Effector memory CD4-positive, alpha-beta T cell (primary cell): ENCODE measurements around the gene GPRIN1.
A peak's percentile ranks its signal among the peaks of the same experiment; 100 is the strongest.

Source experiments
- DNase-seq, 3 donors: peaks; one replicate each; pipeline ENCODE4 v3.0.0-alpha.2; 2020
- H3K27ac ChIP-seq: 2 replicates; pipeline ENCODE4 v1.7.0; 2013; ENCODE audit warnings: mild to moderate bottlenecking, low read length, moderate library complexity; ENCODE audit not compliant: insufficient read depth, poor library complexity, severe bottlenecking
- H3K27me3 ChIP-seq: replicated peaks from 2 replicates; pipeline ENCODE4 v1.7.0; 2013; ENCODE audit warnings: mild to moderate bottlenecking, low read length; ENCODE audit not compliant: insufficient read depth, control insufficient read depth, poor library complexity, severe bottlenecking
- H3K36me3 ChIP-seq: 2 replicates; pipeline ENCODE4 v1.7.0; 2013; ENCODE audit warnings: mild to moderate bottlenecking, low read length, moderate library complexity; ENCODE audit not compliant: control insufficient read depth, insufficient read depth
- H3K4me1 ChIP-seq: 2 replicates; pipeline ENCODE4 v1.7.0; 2013; ENCODE audit warnings: low read length, mild to moderate bottlenecking; ENCODE audit not compliant: control insufficient read depth, insufficient read depth, poor library complexity, severe bottlenecking
- H3K4me3 ChIP-seq: 2 replicates; pipeline ENCODE4 v1.7.0; 2013; ENCODE audit warnings: low read length, low read depth, mild to moderate bottlenecking; ENCODE audit not compliant: insufficient read depth, poor library complexity, severe bottlenecking
- H3K9me3 ChIP-seq: 2 replicates; pipeline ENCODE4 v1.7.0; 2013; ENCODE audit warnings: mild to moderate bottlenecking, low read length, moderate library complexity; ENCODE audit not compliant: control insufficient read depth

GPRIN1 gene

DNA sequence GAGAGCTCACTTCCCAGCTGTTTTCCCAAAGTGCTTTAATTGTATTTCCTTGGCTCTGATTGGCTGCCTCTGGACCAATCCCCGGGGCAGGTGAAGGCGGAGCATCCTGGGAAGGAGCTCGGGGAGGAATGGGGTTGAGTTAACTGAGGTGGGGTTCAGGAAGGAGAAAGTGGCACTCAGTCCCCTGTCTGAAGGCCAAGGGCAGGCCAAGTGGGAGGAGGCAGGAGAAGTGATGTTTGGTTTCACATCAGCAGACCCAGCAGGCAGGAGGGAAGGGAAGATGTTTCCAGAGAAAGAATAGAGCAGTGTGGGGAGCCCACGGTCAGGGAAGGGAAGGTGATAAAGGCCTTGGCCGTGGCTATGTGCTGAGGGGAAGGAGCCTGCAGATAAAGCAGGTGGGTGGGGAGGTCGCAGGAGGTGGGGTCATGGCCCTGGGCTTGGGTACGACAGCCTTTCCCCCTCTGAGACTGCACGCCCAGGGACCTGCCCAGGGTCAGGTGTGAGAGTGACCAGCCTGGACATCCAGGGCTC lies 40.5 kb upstream of the GPRIN1 start:
- no peak for DNase-seq
- H3K4me3 ChIP-seq, result no peak overlapping the region
- H3K36me3 ChIP-seq, result peaks cover 7% of the 10 kb centered on the region
- H3K9me3 ChIP-seq, result no peaks in the 10 kb centered on the region
- no peak overlapping the region for H3K27ac ChIP-seq
- H3K4me1 ChIP-seq, result peaks cover 23% of the 10 kb centered on the region
- H3K27me3 ChIP-seq, result no peaks in the 10 kb centered on the region

DNA sequence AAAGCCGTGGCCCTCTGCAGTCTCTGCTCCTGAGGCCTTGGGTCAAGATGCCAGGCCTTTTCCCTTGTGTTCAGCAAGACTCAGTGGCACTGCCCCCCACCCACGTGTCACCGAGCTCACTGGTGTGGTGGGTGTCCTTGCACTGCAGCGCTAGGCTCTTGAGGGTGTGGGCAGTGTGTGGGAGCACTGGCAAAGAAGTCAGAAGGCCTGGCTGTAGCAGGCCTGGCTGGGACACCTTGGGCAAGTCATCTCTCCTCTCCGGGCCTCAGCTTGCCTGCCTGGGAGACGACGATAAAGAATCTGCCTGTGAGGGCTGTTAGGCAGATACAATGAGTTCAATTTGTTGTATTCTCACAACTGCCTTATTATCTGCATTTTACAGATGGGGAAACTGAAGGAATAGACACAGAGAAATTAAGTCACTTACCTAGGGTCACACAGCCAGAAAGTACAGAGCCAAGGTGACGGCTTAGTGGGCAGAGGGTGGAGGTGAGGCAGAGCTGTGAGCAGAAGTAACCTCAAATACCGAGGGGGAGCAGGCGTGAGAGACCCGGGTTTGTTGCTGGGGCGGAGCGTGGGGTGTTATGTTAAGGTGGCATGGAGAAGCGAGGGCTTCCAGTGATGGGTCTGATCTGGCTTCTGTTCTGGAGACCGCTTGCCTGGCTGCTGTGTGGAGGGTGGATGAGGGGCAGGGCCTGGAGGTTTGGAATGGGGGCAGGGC lies 38.7 kb upstream of the GPRIN1 start:
- Histone ChIP-seq H3K27me3 (no peaks in the 10 kb centered on the region), H3K36me3 (peaks cover under 1% of the 10 kb centered on the region), H3K4me1 (peaks cover 23% of the 10 kb centered on the region), H3K27ac (peak overlapping the region; percentile 61), H3K4me3 (peak overlapping the region; percentile 62), H3K9me3 (no peaks in the 10 kb centered on the region)
- no peak for DNase-seq

DNA sequence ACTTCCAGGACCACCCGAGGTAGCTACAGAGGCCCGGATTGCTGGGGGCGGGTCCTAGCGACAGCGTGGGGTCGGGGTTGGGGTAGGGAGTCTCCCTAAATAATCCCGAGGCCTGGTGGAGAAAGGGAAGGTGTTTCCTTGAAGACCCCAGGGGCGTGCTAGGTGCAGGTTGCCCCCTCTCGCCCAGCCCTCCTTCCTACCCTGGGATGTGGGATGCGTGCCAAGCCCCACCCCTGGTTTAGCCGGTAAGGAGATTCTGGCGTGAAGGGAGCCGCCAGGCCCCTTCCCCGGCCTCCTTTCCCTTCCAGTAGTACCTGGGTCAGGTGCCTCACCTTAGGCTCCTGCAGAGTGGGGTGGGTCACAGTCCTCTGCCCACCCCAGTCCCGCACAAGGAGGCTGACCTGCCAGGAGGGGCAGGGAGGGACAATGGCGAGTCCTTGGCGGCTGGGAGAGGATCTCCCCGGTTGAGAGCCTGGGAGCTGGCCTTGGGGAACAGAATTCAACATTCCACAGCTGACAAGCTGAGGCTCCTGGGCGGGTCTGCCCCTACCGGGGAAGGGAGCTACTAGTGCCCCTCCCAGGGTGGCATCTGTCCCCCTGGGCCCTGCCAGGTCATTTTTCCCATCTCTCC lies 38.0 kb upstream of the GPRIN1 start:
- DNase-seq, result no peak
- Histone ChIP-seq H3K4me1 (peaks cover 23% of the 10 kb centered on the region), H3K27me3 (no peaks in the 10 kb centered on the region), H3K9me3 (no peaks in the 10 kb centered on the region), H3K27ac (peak overlapping the region; percentile 61), H3K36me3 (no peaks in the 10 kb centered on the region), H3K4me3 (peak overlapping the region; percentile 62)

DNA sequence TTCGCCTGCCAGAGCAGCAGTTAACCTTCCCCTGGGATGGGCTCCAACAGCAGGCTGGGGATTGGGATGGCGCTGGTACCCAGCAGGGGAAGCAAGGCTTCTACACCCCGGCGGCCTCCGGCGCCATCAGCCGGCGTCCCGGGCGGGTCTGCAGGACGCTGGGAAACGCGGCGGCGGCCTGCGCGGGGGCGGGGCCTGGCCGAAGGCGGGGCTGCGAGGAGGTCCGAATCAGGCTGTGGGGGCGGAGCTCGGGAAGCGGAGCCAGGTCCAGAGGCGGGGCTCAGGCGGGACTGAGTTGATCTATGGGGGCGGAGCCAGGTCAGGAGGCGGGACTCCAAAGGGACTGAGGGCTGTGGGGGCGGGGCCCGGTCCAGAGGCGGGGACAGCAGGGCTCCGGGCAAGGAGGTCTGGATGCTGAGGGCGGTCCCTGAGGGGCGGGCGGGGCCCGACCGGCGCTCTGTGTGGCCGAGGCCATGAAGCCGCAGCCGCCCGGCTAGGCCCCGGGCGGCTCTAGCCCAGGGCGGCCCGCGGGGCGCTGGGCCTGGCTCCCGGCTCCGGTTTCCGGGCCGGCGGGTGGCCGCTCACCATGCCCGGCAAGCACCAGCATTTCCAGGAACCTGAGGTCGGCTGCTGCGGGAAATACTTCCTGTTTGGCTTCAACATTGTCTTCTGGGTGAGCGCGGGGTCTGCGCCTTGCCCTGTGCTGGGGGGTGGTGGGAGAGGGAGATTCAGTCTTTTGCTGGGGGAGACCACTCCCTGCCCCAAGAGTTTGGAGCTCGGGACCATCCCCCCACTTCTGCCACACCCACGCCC lies 37.3 kb upstream of the GPRIN1 start, which contains the start of gene TSPAN17:
TSS of gene TSPAN17 (plus strand) at position 455 of the 813 bp plus-strand sequence. CDS start at position 587, 132 bp downstream.
- H3K27me3 ChIP-seq, result no peaks in the 10 kb centered on the region
- no peaks in the 10 kb centered on the region for H3K36me3 ChIP-seq
- peak within 1 kb of the TSS; percentile 61 for H3K27ac ChIP-seq
- H3K4me1 ChIP-seq, result peaks cover 23% of the 10 kb centered on the region
- DNase-seq, result peak; percentile 97 to 99 (median 99)
- no peaks in the 10 kb centered on the region for H3K9me3 ChIP-seq
- peak within 1 kb of the TSS; percentile 62 for H3K4me3 ChIP-seq

DNA sequence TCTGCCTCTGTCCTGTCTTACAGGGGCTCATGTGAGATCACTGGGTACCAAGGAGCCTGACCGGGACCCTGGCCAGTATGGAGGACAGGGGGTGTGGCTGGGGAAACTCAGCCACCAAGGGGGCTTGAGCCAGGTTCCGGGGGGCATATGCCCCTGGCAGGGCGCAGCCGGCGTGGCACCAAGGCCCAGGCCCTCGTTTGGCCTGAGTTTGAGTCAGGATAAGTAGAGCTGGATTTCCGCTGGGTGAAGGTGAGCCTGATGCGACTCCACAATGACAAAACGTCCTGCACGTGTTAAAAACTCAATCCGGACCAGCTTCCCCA lies 36.7 kb upstream of the GPRIN1 start:
- Histone ChIP-seq H3K4me3 (peak overlapping the region; percentile 62), H3K4me1 (peaks cover 23% of the 10 kb centered on the region), H3K36me3 (no peaks in the 10 kb centered on the region), H3K9me3 (no peaks in the 10 kb centered on the region), H3K27ac (peak overlapping the region; percentile 61), H3K27me3 (no peaks in the 10 kb centered on the region)
- no peak for DNase-seq

DNA sequence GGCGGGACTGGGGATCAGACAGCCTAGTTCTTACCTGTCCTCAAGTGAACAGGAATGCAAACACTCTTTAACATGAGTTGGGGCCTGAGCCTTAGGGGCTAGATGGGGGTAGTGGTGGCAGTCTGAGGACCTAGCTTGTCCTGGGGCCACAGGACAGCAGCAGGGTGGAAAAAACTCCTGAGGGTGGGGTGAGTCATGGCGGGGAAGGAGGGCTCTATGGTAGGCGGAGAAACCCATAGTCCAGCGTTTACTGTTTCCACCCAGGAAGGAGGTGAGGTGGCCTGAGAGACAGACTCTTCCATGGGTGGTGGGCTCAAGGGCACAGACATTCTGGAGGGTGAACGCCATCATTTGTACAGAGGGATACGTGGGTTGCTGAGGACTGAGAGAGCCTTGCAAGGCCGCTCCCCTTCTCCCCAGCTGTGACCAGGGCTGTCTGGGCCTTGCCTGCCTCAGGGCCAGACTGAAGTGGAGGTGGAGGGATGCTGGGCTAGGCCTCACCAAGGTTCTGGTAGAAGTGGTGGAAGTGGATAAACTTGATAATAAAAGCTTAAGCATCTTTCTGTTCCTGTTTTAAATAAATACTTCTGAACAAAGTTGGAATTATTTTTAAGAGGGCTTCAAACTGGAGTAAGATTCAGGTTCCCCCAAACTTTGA lies 36.2 kb upstream of the GPRIN1 start:
- DNase-seq, result no peak
- Histone ChIP-seq H3K27ac (peak overlapping the region; percentile 61), H3K9me3 (no peaks in the 10 kb centered on the region), H3K4me3 (peak overlapping the region; percentile 62), H3K36me3 (no peaks in the 10 kb centered on the region), H3K27me3 (no peaks in the 10 kb centered on the region), H3K4me1 (peaks cover 23% of the 10 kb centered on the region)

DNA sequence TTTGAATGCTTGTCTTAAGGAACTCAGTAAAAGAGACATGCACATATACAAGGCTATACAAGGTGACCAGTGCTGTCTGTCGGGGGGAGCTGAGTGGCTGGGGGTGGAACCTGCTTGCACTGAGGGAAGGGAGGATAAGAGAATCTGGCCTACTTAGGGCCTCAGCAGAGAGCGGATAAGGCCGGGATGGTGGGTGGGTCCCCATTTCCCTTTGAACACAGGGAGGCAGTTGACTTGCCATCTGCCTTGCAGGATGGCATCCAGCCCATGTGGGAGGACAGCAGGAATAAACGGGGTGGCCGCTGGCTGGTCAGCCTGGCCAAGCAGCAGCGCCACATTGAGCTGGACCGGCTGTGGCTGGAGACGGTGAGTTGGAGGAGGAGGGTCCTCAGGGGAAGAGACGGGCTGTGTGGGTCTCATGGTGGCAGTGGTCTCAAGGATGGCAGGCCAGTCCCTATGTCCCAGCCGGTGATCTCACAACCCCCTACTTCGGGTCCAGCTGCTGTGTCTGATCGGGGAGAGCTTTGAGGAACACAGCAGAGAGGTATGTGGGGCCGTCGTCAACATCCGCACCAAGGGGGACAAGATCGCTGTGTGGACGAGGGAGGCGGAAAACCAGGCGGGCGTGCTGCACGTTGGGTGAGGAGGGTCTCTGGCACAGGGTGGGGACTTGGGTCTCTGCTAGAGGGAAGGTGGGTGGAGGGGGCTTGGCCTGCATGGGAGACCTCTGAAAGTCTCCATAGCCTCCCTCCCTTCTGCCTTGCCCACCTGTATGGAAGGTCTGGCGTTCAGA lies 35.1 kb upstream of the GPRIN1 start:
- H3K36me3 ChIP-seq, result no peaks in the 10 kb centered on the region
- no peaks in the 10 kb centered on the region for H3K9me3 ChIP-seq
- peaks cover 23% of the 10 kb centered on the region for H3K4me1 ChIP-seq
- no peaks in the 10 kb centered on the region for H3K27me3 ChIP-seq
- DNase-seq, result no peak
- no peak overlapping the region for H3K27ac ChIP-seq
- H3K4me3 ChIP-seq, result no peak overlapping the region

DNA sequence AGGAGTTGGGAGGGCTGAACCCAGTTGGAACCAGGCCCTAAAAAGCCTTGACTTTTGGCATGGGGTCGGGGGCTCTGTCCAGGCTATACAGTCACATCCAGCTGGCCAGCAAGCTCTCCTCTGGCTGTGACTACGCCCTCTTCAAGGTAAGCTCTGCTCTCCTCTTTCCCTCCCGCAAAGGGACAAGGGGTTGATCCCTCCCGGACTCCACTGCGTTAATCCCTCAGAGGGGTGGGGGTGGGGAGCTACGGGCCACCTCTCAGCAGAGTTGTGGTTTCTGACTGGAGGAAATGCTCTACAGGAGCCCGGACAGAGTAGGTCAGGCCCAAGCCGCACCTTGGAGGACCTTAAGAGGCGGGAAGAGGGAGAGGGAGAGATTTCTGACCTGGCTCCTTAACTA lies 34.3 kb upstream of the GPRIN1 start:
- Histone ChIP-seq H3K36me3 (no peaks in the 10 kb centered on the region), H3K4me3 (no peak overlapping the region), H3K4me1 (peaks cover 23% of the 10 kb centered on the region), H3K9me3 (no peaks in the 10 kb centered on the region), H3K27ac (no peak overlapping the region), H3K27me3 (no peaks in the 10 kb centered on the region)
- no peak for DNase-seq
